Mesenchymal stem cell (in vitro differentiated cells and primary cell): ENCODE data around the gene KIAA0825.

Experiments used
- DNase-seq: peaks from one replicate; pipeline ENCODE4 v3.0.0-alpha.2; 2013
- H2AFZ ChIP-seq: one replicate; pipeline ENCODE4 v1.6.1; 2013; ENCODE audit warnings: low read depth, mild to moderate bottlenecking, control low read depth, inconsistent platforms, low read length, moderate library complexity
- H2AK5ac ChIP-seq: 2 replicates; pipeline ENCODE4 v1.6.1; 2013; ENCODE audit warnings: low read length, moderate library complexity, mild to moderate bottlenecking, inconsistent platforms; ENCODE audit not compliant: severe bottlenecking
- H2BK120ac ChIP-seq: one replicate; pipeline ENCODE4 v1.6.1; 2013; ENCODE audit warnings: low read depth, mild to moderate bottlenecking, inconsistent platforms, low read length, moderate library complexity
- H2BK12ac ChIP-seq, 2 experiments: one replicate each; pipeline ENCODE4 v1.6.1; 2013; ENCODE audit warnings: inconsistent platforms in 2 of 2, low read length in 2 of 2, mild to moderate bottlenecking in 2 of 2, moderate library complexity in 2 of 2, control low read depth in 1 of 2
- H2BK15ac ChIP-seq: one replicate; pipeline ENCODE4 v1.6.1; 2013; ENCODE audit warnings: mild to moderate bottlenecking, low read depth, inconsistent platforms; ENCODE audit not compliant: poor library complexity, severe bottlenecking
- H2BK5ac ChIP-seq: 2 replicates; pipeline ENCODE4 v1.6.1; 2013; ENCODE audit warnings: low read depth, mild to moderate bottlenecking, low read length, control low read depth, inconsistent platforms; ENCODE audit not compliant: poor library complexity, severe bottlenecking
- H3K14ac ChIP-seq, 2 experiments: one replicate each; pipeline ENCODE4 v1.6.1; 2013; ENCODE audit warnings: inconsistent platforms in 2 of 2, low read length in 2 of 2, control low read depth in 1 of 2, mild to moderate bottlenecking in 1 of 2, moderate library complexity in 1 of 2
- H3K18ac ChIP-seq, 2 experiments: one replicate each; pipeline ENCODE4 v1.6.1; 2013; ENCODE audit warnings: inconsistent platforms in 2 of 2, low read length in 2 of 2, control low read depth in 1 of 2, low read depth in 1 of 2, mild to moderate bottlenecking in 1 of 2
- H3K23ac ChIP-seq, 2 experiments: one replicate each; pipeline ENCODE4 v1.6.1; 2013; ENCODE audit warnings: inconsistent platforms in 2 of 2, low read length in 2 of 2, mild to moderate bottlenecking in 2 of 2, moderate library complexity in 2 of 2, control low read depth in 1 of 2
- H3K27ac ChIP-seq: 2 replicates; pipeline ENCODE4 v1.5.1; 2013; ENCODE audit warnings: mild to moderate bottlenecking, moderate library complexity, low read length, control low read depth, inconsistent platforms; ENCODE audit not compliant: poor library complexity, severe bottlenecking
- H3K27me3 ChIP-seq, 2 experiments: 2 replicates each; pipeline versions ENCODE4 v1.6.1 to v1.7.0; 2013; ENCODE audit warnings: low read length in 2 of 2, mild to moderate bottlenecking in 2 of 2, moderate library complexity in 2 of 2, control low read depth in 1 of 2, inconsistent platforms in 1 of 2; ENCODE audit not compliant: control insufficient read depth in 1 of 2, insufficient read depth in 1 of 2
- H3K36me3 ChIP-seq, 2 experiments: 2 replicates each; pipeline versions ENCODE4 v1.6.1 to v1.7.0; 2013; ENCODE audit warnings: low read length in 2 of 2, control low read depth in 1 of 2, inconsistent platforms in 1 of 2, low read depth in 1 of 2, mild to moderate bottlenecking in 1 of 2; ENCODE audit not compliant: insufficient read depth in 2 of 2, control insufficient read depth in 1 of 2
- H3K4ac ChIP-seq, 2 experiments: one replicate each; pipeline ENCODE4 v1.6.1; 2013; ENCODE audit warnings: inconsistent platforms in 2 of 2, low read length in 2 of 2, mild to moderate bottlenecking in 2 of 2, moderate library complexity in 2 of 2, control low read depth in 1 of 2, low read depth in 1 of 2
- H3K4me1 ChIP-seq: 2 replicates; pipeline ENCODE4 v1.6.1; 2013; ENCODE audit warnings: low read depth, low read length, control low read depth; ENCODE audit not compliant: control insufficient read depth, insufficient read depth
- H3K4me2 ChIP-seq: 2 replicates; pipeline ENCODE4 v1.6.1; 2013; ENCODE audit warnings: low read length, mild to moderate bottlenecking, inconsistent platforms; ENCODE audit not compliant: poor library complexity, severe bottlenecking
- H3K4me3 ChIP-seq, 2 experiments: 2 replicates each; pipeline versions ENCODE4 v1.5.1 to v1.7.0; 2013; ENCODE audit warnings: low read length in 2 of 2, mild to moderate bottlenecking in 2 of 2, control low read depth in 1 of 2, low read depth in 1 of 2; ENCODE audit not compliant: insufficient read depth in 1 of 2
- H3K79me1 ChIP-seq: replicated peaks from 2 replicates; pipeline ENCODE4 v1.6.1; 2013; ENCODE audit warnings: mild to moderate bottlenecking, control low read depth, low read length, inconsistent platforms; ENCODE audit not compliant: poor library complexity, severe bottlenecking
- H3K9ac ChIP-seq: 2 replicates; pipeline ENCODE4 v1.7.0; 2013; ENCODE audit warnings: mild to moderate bottlenecking, low read length, moderate library complexity
- H3K9me3 ChIP-seq: 2 replicates; pipeline ENCODE4 v1.7.0; 2013; ENCODE audit warnings: mild to moderate bottlenecking, low read length; ENCODE audit not compliant: control insufficient read depth
- H4K8ac ChIP-seq: one replicate; pipeline ENCODE4 v1.6.1; 2013; ENCODE audit warnings: inconsistent platforms, mild to moderate bottlenecking, low read length, moderate library complexity
- H4K91ac ChIP-seq: one replicate; pipeline ENCODE4 v1.6.1; 2013; ENCODE audit warnings: mild to moderate bottlenecking, low read length, inconsistent platforms
- WGBS: methylation state at CpG from one replicate; pipeline ENCODE4 v1.1.7; 2013; ENCODE audit warnings: mixed read lengths; 5-methylcytosine and 5-hydroxymethylcytosine counted together

Gene KIAA0825

GRCh38 chr5:94159144-94159543 is 459.3 kb downstream of the KIAA0825 start:
- no peak overlapping the region for H3K27ac ChIP-seq
- H2BK5ac ChIP-seq: no peak overlapping the region
- no peak overlapping the region for H3K18ac ChIP-seq
- H3K9ac ChIP-seq: no peak overlapping the region
- H3K9me3 ChIP-seq: no peaks in the 10 kb centered on the region
- H3K23ac ChIP-seq: no peak overlapping the region
- H3K36me3 ChIP-seq: no peaks in the 10 kb centered on the region
- DNase-seq: no peak
- no peak overlapping the region for H4K91ac ChIP-seq
- no peaks in the 10 kb centered on the region for H3K79me1 ChIP-seq
- H2AK5ac ChIP-seq: no peak overlapping the region
- 74% methylated on average over 3 of the region's 4 CpGs for WGBS
- no peak overlapping the region for H2BK15ac ChIP-seq
- no peak overlapping the region for H3K14ac ChIP-seq
- H2AFZ ChIP-seq: no peak overlapping the region
- no peak overlapping the region for H4K8ac ChIP-seq
- H3K27me3 ChIP-seq: no peaks in the 10 kb centered on the region
- no peak overlapping the region for H3K4ac ChIP-seq
- H3K4me3 ChIP-seq: no peak overlapping the region
- H3K4me1 ChIP-seq: no peaks in the 10 kb centered on the region
- no peak overlapping the region for H2BK120ac ChIP-seq
- no peak overlapping the region for H3K4me2 ChIP-seq
- H2BK12ac ChIP-seq: no peak overlapping the region

- H3K23ac ChIP-seq: no peak overlapping the region
- no peak overlapping the region for H3K14ac ChIP-seq
- no peaks in the 10 kb centered on the region for H3K9me3 ChIP-seq
- H4K8ac ChIP-seq: no peak overlapping the region
- no peak overlapping the region for H3K18ac ChIP-seq
- no peak overlapping the region for H3K9ac ChIP-seq
- H4K91ac ChIP-seq: no peak overlapping the region
- H3K4ac ChIP-seq: no peak overlapping the region
- no peak overlapping the region for H3K4me2 ChIP-seq
- WGBS: 72% methylated on average over 4 of the region's 4 CpGs
- no peak overlapping the region for H2AFZ ChIP-seq
- no peak overlapping the region for H3K4me3 ChIP-seq
- H2BK12ac ChIP-seq: no peak overlapping the region
- H3K4me1 ChIP-seq: no peaks in the 10 kb centered on the region
- no peak overlapping the region for H2BK5ac ChIP-seq
- H3K27ac ChIP-seq: no peak overlapping the region
- H2BK15ac ChIP-seq: no peak overlapping the region
- H3K27me3 ChIP-seq: no peaks in the 10 kb centered on the region
- DNase-seq: peak; percentile 24
- H2AK5ac ChIP-seq: no peak overlapping the region
- no peak overlapping the region for H2BK120ac ChIP-seq
- no peaks in the 10 kb centered on the region for H3K79me1 ChIP-seq
- H3K36me3 ChIP-seq: no peaks in the 10 kb centered on the region
These were observed 460.5 kb downstream of the KIAA0825 start for GRCh38 chr5:94157704-94158539.

GRCh38 chr5:94154672-94155071 is 463.7 kb downstream of the KIAA0825 start:
- WGBS: 90% methylated on average over 2 of the region's 2 CpGs

GRCh38 chr5:94153736-94154450 is 464.5 kb downstream of the KIAA0825 start:
- Histone ChIP-seq H4K91ac (no peak overlapping the region), H3K14ac (no peak overlapping the region), H4K8ac (no peak overlapping the region), H3K4ac (no peak overlapping the region), H2AK5ac (no peak overlapping the region), H3K27ac (peak overlapping the region; percentile 81), H3K79me1 (no peaks in the 10 kb centered on the region), H2AFZ (no peak overlapping the region), H2BK120ac (no peak overlapping the region), H3K9me3 (no peaks in the 10 kb centered on the region), H3K4me1 (no peaks in the 10 kb centered on the region), H2BK5ac (no peak overlapping the region), H3K4me3 (no peak overlapping the region), H3K27me3 (no peaks in the 10 kb centered on the region), H3K23ac (no peak overlapping the region), H3K18ac (no peak overlapping the region), H3K36me3 (no peaks in the 10 kb centered on the region), H2BK15ac (no peak overlapping the region), H2BK12ac (no peak overlapping the region), H3K9ac (no peak overlapping the region), H3K4me2 (peak overlapping the region; percentile 11)
- no peak for DNase-seq
- 100% methylated on average over 2 of the region's 3 CpGs for WGBS

More at GRCh38 chr5:94154672-94155071, 463.7 kb downstream of the KIAA0825 start:
- no peak overlapping the region for H2BK5ac ChIP-seq
- H3K27ac ChIP-seq: peak overlapping the region; percentile 81
- H3K14ac ChIP-seq: no peak overlapping the region
- H2BK120ac ChIP-seq: no peak overlapping the region
- H3K18ac ChIP-seq: no peak overlapping the region
- H3K4ac ChIP-seq: no peak overlapping the region
- H2AFZ ChIP-seq: no peak overlapping the region
- H3K23ac ChIP-seq: no peak overlapping the region
- no peak overlapping the region for H3K9ac ChIP-seq
- no peak overlapping the region for H4K91ac ChIP-seq
- H3K4me1 ChIP-seq: no peaks in the 10 kb centered on the region
- H3K4me3 ChIP-seq: no peak overlapping the region
- no peak overlapping the region for H2AK5ac ChIP-seq
- no peak overlapping the region for H3K4me2 ChIP-seq
- H3K9me3 ChIP-seq: no peaks in the 10 kb centered on the region
- H3K27me3 ChIP-seq: no peaks in the 10 kb centered on the region
- no peaks in the 10 kb centered on the region for H3K36me3 ChIP-seq
- no peak overlapping the region for H4K8ac ChIP-seq
- no peak overlapping the region for H2BK15ac ChIP-seq
- H3K79me1 ChIP-seq: no peaks in the 10 kb centered on the region
- no peak for DNase-seq
- H2BK12ac ChIP-seq: no peak overlapping the region
